HG03571 (cell line): Measurements from ENCODE around the gene EGFL7.

Experiments used
- ATAC-seq: cut with Tn5 transposase; IDR thresholded peaks from one replicate; pipeline ENCODE4 v1.9.1; 2021; ENCODE audit not compliant: unreplicated experiment

The EGFL7 gene

DNA sequence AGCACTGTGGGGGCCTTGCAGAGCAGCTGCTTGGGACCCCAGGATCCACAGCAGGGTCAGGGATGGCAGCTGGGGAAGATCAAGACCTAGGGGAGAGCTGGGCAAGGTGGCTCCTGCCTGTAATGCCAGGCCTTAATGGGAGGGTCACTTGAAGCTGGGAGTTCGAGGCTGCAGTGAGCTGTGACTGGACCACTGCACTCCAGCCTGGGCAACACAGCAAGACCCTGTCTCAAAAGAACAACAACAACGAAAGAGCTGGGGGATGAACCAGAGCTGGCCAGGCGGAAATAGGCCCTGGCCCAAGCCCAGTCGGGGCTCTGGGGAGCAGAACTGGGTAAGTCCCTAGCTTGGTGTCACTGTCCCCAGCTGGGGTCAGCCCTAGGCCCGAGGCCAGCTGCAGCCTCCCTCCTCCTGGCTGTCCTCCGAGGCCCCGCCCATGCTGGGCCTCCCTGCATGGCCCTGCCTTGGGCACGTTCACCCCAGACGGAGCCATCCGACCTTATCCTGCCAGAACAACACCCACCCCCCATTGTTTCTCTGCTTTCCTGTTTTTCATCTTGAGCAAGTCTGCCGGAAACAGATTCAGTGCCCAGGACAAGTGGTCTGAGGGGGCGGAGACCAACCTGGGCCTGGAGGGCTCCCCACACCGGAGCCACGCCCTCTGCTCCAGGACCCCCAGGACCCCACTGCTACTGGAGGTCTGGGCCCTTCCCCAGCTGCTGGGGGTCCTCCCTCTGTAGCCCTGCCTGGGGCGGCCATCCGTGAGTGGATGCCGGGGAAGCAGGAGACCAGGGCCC lies 51.6 kb downstream of the EGFL7 start:
- ATAC-seq = no peak

DNA sequence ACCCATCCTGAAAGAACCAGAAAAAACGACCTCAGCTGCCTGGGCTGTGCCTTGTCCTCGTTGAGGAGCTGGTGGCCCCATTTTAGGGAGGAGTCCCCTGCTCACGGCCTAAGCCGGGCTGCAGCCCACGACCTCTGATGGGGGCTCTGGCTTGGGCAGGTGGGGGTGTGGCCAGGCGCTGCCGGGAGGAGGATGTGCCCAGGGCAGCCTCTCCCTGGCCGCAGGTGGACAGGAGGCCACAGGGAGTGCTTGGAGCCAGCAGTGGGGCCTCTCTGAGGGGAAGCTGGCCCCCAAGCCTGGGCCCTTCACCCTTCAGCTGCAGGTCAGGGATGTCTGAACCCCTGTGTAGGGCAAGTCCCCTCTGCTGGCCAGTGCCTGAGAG lies 52.2 kb downstream of the EGFL7 start:
- ATAC-seq = no peak

DNA sequence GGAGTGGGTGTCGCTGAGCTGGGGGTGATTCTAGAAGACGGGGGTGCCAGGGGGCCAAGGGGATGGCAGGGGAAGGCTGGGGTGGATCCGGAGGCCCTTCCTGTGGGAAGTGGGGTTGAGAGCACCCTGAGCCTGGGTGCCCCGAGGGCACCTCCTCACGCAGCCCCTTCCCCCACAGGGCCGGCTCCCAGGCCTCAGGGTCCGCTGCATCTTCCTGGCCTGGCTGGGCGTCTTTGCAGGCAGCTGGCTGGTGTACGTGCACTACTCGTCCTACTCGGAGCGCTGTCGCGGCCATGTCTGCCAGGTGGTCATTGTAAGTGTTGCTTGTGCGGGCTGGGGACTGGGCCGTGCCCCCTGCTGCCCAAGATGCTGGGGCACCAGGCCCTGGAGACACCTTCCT lies 54.7 kb downstream of the EGFL7 start:
- no peak for ATAC-seq

DNA sequence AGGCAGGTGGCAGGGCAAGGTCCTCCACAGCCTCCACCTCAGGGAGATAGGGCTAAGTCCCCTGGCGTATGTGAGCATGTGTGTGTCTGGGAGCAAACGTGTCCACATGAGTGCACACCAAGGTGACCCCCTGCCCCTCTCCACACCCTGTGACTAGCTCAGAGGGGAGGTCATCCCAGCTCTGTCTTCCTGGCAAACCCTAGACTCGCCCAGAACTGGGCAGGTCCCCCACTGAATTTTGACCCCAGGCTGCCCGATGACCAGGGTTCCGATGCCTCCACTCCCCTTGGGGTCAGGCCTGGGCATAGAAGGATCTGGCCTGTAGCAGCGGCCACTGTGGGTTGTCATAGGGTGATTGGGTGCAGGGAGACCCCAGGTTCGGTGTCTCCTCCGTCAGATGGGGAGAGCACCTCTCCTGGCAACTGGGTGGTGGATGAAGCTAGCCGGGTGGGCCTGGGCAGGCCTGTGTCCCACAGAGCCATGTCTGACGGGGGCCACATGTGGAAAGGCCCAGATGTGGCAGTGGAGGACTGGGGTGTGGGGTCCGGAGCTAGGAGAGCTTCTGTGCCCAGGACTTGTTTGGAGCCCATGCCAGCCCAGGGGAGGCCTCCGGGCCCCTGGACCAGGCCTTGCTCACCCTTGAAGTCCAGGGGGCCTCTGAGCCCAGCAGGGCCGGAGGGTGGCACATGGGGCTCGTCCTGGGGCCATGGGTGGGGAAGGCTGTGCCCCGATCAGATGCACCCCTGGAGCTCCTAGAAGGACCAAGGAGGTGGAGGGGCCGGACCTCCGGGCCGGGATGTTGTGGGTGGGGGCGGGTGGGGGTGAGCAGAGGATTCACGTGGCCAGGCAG lies 55.9 kb downstream of the EGFL7 start:
- no peak for ATAC-seq

DNA sequence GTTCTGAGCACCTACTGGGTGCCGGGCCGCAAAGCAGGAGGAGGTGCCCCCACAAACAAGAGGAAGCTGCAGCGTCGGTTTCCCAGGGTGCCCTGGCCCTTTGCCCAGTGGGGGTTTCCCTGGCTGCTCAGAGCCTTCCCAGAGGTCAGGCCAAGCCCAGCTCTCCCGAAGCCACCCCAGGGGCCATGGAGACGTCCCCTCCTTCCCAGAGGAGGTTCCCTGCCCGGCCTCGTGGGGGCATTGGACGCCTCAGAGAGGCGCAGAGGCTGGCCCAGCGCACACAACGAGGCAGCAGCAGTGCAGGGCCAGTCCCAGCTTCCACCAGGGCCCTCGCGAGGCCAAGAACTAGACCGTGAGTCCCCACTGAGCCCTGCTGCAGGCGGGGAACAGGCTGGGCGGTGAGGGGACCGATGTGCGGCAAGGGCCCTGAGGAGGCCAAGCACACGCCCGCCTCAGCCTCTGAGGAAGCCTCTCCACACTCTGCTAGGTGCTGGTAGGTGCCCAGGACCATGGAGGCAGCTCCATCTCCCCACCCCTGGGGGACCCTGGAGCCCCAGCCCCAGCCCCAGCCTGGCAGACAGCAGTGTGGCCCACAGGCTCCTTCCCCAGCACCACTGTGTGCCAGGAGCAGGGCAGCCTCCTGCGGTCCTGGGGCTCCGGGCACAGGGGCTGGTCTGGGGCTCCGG lies 56.6 kb downstream of the EGFL7 start:
- no peak for ATAC-seq

DNA sequence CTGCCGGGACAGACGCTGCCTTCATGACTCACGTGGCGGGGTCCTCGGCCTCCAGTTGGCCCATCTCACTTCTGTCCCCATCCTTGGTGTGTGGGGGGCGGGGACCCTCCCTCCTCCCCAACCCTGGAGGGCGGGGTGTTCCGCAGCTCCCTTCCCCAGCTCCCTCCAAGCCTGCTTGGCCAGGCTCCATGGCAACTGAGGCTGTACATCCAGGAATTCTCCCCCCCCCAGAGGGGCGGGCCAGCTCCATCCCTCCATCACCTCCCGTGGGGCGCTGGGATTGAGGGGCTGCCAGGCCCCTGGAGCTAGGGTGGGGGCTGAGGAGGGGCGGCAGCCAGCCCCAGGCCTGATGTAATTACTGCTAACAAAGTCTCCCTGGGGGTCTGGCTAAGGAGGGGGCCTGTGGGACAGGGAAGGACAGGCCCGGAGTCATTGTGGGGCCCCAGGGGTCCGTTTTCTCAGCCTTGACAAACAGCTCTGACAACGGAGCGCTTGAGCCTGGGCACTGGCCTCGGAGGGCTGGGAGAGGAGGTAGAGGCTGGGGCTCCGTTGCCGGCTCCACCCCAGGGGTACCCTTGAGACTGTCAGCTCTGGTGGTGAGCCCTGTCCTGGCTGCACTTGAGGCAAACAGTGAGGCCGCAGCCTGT lies 57.7 kb downstream of the EGFL7 start:
- ATAC-seq = no peak

DNA sequence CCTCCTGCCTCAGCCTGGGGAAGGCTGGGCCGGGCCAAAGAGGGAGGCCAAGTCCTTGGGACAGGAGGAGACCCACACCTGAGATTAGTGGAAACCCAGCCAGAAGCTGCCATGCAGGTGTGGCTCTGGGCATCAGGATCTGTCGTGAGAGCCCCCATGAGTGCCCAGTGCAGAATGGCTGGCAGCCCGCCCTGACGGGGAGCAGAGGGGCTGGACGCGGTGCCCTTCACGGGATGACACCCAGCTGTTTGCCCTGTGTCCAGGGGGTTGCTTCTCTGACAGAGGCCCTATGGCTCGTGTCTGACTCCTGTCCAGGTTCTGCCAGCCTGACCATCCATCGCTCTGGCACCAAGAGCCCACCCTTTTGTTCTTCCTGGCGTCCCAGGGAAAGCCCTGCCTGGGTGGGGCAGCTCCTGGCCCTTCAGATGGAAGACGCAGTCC lies 58.2 kb downstream of the EGFL7 start:
- no peak for ATAC-seq

DNA sequence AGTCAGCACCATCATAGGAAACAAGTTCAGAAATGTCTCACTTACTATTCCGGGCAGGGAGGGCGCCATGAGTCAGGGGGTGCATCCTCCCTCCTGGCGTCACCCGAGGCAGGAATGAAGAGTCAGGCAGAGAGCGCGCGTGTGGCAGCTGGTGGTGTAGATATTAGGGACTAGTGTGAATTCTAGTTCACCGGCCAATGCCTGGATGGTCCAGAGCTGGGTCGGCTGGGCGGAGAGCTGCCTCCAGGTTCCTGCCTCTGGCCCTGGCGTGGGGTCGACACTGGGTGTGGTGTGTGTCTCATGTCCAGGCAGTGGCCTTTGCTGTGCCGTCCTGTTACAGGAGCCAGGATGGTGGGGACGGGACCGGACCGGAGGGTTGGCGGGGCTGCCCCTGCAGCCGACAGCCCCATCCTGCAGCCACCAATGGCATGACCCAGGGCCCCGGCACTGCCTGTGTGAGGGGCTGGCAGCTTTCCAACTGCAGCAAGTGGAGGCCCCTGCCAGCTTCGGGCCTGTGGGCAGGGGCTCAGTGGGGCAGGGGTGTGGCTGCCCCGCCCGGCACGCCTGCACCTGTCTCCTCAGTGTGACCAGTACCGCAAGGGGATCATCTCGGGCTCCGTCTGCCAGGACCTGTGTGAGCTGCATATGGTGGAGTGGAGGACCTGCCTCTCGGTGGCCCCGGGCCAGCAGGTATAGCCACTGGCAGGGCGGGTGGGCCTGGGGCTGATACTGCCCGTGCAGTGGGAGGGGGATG lies 58.8 kb downstream of the EGFL7 start:
- ATAC-seq = no peak
